Endothelial cell of umbilical vein (primary cell): ENCODE data around the gene KPNA2. TPM values are rescaled to one million over a fixed set of nuclear protein-coding genes. Genes with fewer than 3 reads are reported as not detected.
"Not testable (repeated sequence)": the region's sequence is repeated elsewhere in the genome, so short reads cannot be mapped to it uniquely, and the experiment has no call there.

Source experiments
- BruUV-seq: library from RNA; stranded (reverse); fragments of 400-500 nt; replicated peaks from 2 replicates; lab custom pipeline; 2021; lab: Mats Ljungman, UMichigan
- CTCF ChIA-PET: fragments of 300-600, 350-600 bp; sonication (Branson Sonifier 250); formaldehyde crosslinking; loops from one replicate; lab custom pipeline; 2021; ENCODE audit warnings: antibody characterized with exemption, inconsistent platforms; lab: Charles Lee
- POLR2A ChIA-PET: fragments of 300-600, 350-600 bp; sonication (Branson Sonifier 250); formaldehyde crosslinking; loops from one replicate; lab custom pipeline; 2021; ENCODE audit warnings: antibody characterized with exemption, inconsistent platforms; lab: Charles Lee
- DNase-seq: peaks from one replicate; pipeline ENCODE4 v3.0.0-alpha.2; 2011; ENCODE audit warnings: low read depth, low spot score
- FAIRE-seq: peaks from 2 replicates; lab custom pipeline; 2011; peaks lifted over from hg19 to GRCh38; lab: Jason Lieb, UNC
- H2AFZ ChIP-seq: 2 replicates; pipeline ENCODE4 v1.6.0; 2012; ENCODE audit warnings: low read depth, low read length, control low read depth, inconsistent platforms
- H3K27ac ChIP-seq: 2 replicates; pipeline ENCODE4 v1.5.1; 2011; ENCODE audit warnings: low read depth, mild to moderate bottlenecking, control low read depth, low read length, moderate library complexity; ENCODE audit not compliant: insufficient read depth
- H3K27me3 ChIP-seq, 2 experiments: 2 replicates each; pipeline versions ENCODE4 v1.6.0 to v1.6.1; 2011; ENCODE audit warnings: low read length in 2 of 2, mixed read lengths in 1 of 2; ENCODE audit not compliant: control insufficient read depth in 2 of 2, insufficient read depth in 2 of 2
- H3K36me3 ChIP-seq, 2 experiments: 2 replicates in 1 of 2; 3 replicates in 1 of 2; pipeline ENCODE4 v1.5.1; 2011; ENCODE audit warnings: low read length in 2 of 2, mild to moderate bottlenecking in 1 of 2, moderate library complexity in 1 of 2; ENCODE audit not compliant: control insufficient read depth in 2 of 2, insufficient read depth in 2 of 2; ENCODE audit errors: extremely low read depth in 1 of 2
- H3K4me1 ChIP-seq: 3 replicates; pipeline ENCODE4 v1.5.1; 2011; ENCODE audit warnings: mild to moderate bottlenecking, low read length; ENCODE audit not compliant: control insufficient read depth, insufficient read depth; ENCODE audit errors: extremely low read depth
- H3K4me2 ChIP-seq: 2 replicates; pipeline ENCODE4 v1.6.1; 2011; ENCODE audit warnings: low read length, control low read depth, mixed read lengths; ENCODE audit not compliant: insufficient read depth
- H3K4me3 ChIP-seq, 3 experiments: fragments of 200-600 bp in 1 of 3; sonication (generic), shearing (Covaris generic) in 1 of 3; replicated peaks in 1 of 3; 2 replicates each; pipeline ENCODE4 v1.5.1; 2011 to 2016; ENCODE audit warnings: control low read depth in 3 of 3, low read length in 3 of 3, mild to moderate bottlenecking in 2 of 3, inconsistent platforms in 1 of 3, low read depth in 1 of 3, moderate library complexity in 1 of 3; ENCODE audit not compliant: insufficient read depth in 1 of 3
- H3K79me2 ChIP-seq: 2 replicates; pipeline ENCODE4 v1.6.0; 2012; ENCODE audit warnings: low read length, inconsistent platforms; ENCODE audit not compliant: control insufficient read depth, insufficient read depth
- H3K9ac ChIP-seq: replicated peaks from 2 replicates; pipeline ENCODE3; 2011; ENCODE audit warnings: low read length, control low read depth; ENCODE audit not compliant: insufficient read depth; ENCODE audit errors: extremely low read depth
- H3K9me1 ChIP-seq: replicated peaks from 3 replicates; pipeline ENCODE4 v1.6.0; 2011; ENCODE audit warnings: mild to moderate bottlenecking, low read length; ENCODE audit not compliant: control insufficient read depth, insufficient read depth; ENCODE audit errors: extremely low read depth
- H3K9me3 ChIP-seq: replicated peaks from 2 replicates; pipeline ENCODE4 v1.5.1; 2012; ENCODE audit warnings: low read length, inconsistent platforms; ENCODE audit not compliant: control insufficient read depth, insufficient read depth
- H4K20me1 ChIP-seq: replicated peaks from 2 replicates; pipeline ENCODE3; 2011; ENCODE audit warnings: mild to moderate bottlenecking, low read length; ENCODE audit not compliant: control insufficient read depth, insufficient read depth; ENCODE audit errors: extremely low read depth
- EZH2 ChIP-seq: IDR thresholded peaks from 2 replicates; pipeline ENCODE4 v1.6.1; 2012; ENCODE audit warnings: borderline replicate concordance, low read depth, mild to moderate bottlenecking, moderate library complexity, low read length, inconsistent platforms; ENCODE audit not compliant: severe bottlenecking
- FOS ChIP-seq: IDR thresholded peaks from 2 replicates; pipeline ENCODE4 v1.6.1; 2011; ENCODE audit warnings: mild to moderate bottlenecking, low read length, moderate library complexity, borderline replicate concordance; ENCODE audit not compliant: insufficient read depth
- GATA2 ChIP-seq: IDR thresholded peaks from 2 replicates; pipeline ENCODE4 v1.7.0; 2011; ENCODE audit warnings: low read depth, mild to moderate bottlenecking, moderate library complexity, mixed read lengths, low read length; ENCODE audit not compliant: insufficient read length, insufficient read depth
- dilution Hi-C: fragments of 300-500 bp; cut with MboI; formaldehyde crosslinking; loops from one replicate; pipeline ENCODE4 v1.15.0; 2019; ENCODE audit warnings: low sequenced_read_pairs; ENCODE audit not compliant: extremely low pct_ligation_motif_present
- intact Hi-C: fragments of 100-400 bp; cut with micrococcal nuclease; formaldehyde crosslinking; loops from one replicate; pipeline ENCODE4 v1.10.0; 2022
- polyA plus RNA-seq, 4 experiments: library from polyadenylated mRNA; depleted of rRNA in 3 of 4; stranded (reverse) in 3 of 4; unstranded in 1 of 4; fragments of >200 nt; gene quantifications; 2 replicates each; pipeline versions ENCODE4 v1.2.1 to v1.2.3, GENCODE V29; 2011 to 2012; ENCODE audit warnings: missing spikeins in 1 of 4
- total RNA-seq: library from RNA; stranded (reverse); gene quantifications from 2 replicates; pipeline ENCODE4 v1.2.3, GENCODE V29; 2021
- TF ChIP-seq, protein P1 (sequence below), 2 donors: IDR thresholded peaks; 1 replicate in 1 of 2; 2 replicates in 1 of 2; pipeline ENCODE4 v1.5.1; 2011; ENCODE audit warnings: low read length in 2 of 2, mild to moderate bottlenecking in 2 of 2, moderate library complexity in 2 of 2, control low read depth in 1 of 2, inconsistent platforms in 1 of 2, low read depth in 1 of 2; ENCODE audit not compliant: insufficient read depth in 1 of 2; ENCODE audit errors: extremely low read depth in 1 of 2
- TF ChIP-seq, protein P2 (sequence below): IDR thresholded peaks from 2 replicates; pipeline ENCODE4 v1.6.1; 2011; ENCODE audit not compliant: insufficient read depth, insufficient read length

The KPNA2 gene
- total and polyA plus RNA-seq, 2 donors (not counting 3 experiments of a cell fraction or from before 2014, with no cell fraction given), result 252 to 382 TPM

DNA sequence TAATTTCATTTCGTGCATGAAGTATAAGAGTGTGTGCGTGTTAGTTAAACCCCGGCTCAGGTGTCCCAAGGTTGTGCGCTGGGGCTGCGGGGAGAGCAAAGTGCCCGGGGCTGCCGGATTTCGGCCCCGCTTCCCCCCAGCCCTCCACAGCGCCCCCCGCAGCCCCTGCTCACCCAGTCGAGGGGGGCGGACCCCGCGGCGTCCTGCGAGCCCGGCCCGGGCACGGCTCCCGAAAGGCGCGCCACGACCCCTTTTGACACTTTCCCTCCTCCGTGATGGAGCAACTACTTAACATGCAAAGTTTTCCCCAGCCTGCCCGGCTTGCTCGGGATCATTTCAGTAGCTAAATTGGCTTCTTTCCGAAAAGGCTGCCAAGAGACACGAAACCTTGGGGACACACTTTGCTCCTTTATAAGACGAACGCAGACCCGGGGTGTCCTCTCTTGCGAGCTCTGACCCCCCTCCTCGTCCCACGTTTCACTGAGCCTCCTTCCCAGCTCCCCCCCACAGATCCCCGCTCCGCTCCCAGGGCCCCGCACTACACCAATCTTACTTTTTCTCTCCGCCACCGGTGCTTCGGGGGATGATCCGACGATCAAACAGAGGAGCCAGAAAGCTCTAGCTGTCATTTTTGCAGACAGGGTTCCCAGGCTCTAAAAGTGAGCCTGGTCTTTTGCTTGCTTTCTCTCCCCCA is 39.8 kb upstream of the KPNA2 start:
- no peaks in the 10 kb centered on the region for H4K20me1 ChIP-seq
- H3K4me2 ChIP-seq, result peak overlapping the region; percentile 64
- no peaks in the 10 kb centered on the region for H3K27me3 ChIP-seq
- BruUV-seq, result no TSS peak
- H3K4me1 ChIP-seq, result peaks cover 19% of the 10 kb centered on the region
- peak overlapping the region; percentile 42 to 72 (median 63) for H3K4me3 ChIP-seq
- H3K9me1 ChIP-seq, result no peaks in the 10 kb centered on the region
- H3K79me2 ChIP-seq, result no peaks in the 10 kb centered on the region
- H3K36me3 ChIP-seq, result peaks cover 0 to 4% of the 10 kb centered on the region in 2 experiments
- peak overlapping the region; percentile 81 for H3K9ac ChIP-seq
- intact Hi-C loops, result loop anchor here (1.0 kb wide), 4 partner anchors 16 to 58 kb away; partner anchors contain the start of gene KPNA2
- POLR2A ChIA-PET, result interaction anchor here (1.1 kb wide), 1 partner anchor 40 kb away, joined by 4 read pairs; the partner anchor contains the start of gene KPNA2
- TF ChIP-seq, protein P1, sequence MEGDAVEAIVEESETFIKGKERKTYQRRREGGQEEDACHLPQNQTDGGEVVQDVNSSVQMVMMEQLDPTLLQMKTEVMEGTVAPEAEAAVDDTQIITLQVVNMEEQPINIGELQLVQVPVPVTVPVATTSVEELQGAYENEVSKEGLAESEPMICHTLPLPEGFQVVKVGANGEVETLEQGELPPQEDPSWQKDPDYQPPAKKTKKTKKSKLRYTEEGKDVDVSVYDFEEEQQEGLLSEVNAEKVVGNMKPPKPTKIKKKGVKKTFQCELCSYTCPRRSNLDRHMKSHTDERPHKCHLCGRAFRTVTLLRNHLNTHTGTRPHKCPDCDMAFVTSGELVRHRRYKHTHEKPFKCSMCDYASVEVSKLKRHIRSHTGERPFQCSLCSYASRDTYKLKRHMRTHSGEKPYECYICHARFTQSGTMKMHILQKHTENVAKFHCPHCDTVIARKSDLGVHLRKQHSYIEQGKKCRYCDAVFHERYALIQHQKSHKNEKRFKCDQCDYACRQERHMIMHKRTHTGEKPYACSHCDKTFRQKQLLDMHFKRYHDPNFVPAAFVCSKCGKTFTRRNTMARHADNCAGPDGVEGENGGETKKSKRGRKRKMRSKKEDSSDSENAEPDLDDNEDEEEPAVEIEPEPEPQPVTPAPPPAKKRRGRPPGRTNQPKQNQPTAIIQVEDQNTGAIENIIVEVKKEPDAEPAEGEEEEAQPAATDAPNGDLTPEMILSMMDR (IDR thresholded peaks at IDR 0.05; ENCODE audit: extremely low read depth in 1 of 2, insufficient read depth in 1 of 2, low read depth in 1 of 2, low read length in 2 of 2), result peak in 1 of 2 donors; percentile 12
- TF ChIP-seq, protein P2, sequence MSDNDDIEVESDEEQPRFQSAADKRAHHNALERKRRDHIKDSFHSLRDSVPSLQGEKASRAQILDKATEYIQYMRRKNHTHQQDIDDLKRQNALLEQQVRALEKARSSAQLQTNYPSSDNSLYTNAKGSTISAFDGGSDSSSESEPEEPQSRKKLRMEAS, result no peak
- TF ChIP-seq EZH2, result no peak
- TF ChIP-seq FOS, result no peak
- TF ChIP-seq GATA2, result no peak
- H3K9me3 ChIP-seq, result no peaks in the 10 kb centered on the region
- CTCF ChIA-PET, result interaction anchor here (0.6 to 3.9 kb wide), 5 partner anchors 10 to 53 kb away, joined by 3 to 13 read pairs (median 3); no protein-coding TSS in a partner anchor
- dilution Hi-C loops, result no loop called here
- peak overlapping the region; percentile 93 for H2AFZ ChIP-seq
- FAIRE-seq (peak; percentile 67), DNase-seq (no peak)
- H3K27ac ChIP-seq, result peak overlapping the region; percentile 62

DNA sequence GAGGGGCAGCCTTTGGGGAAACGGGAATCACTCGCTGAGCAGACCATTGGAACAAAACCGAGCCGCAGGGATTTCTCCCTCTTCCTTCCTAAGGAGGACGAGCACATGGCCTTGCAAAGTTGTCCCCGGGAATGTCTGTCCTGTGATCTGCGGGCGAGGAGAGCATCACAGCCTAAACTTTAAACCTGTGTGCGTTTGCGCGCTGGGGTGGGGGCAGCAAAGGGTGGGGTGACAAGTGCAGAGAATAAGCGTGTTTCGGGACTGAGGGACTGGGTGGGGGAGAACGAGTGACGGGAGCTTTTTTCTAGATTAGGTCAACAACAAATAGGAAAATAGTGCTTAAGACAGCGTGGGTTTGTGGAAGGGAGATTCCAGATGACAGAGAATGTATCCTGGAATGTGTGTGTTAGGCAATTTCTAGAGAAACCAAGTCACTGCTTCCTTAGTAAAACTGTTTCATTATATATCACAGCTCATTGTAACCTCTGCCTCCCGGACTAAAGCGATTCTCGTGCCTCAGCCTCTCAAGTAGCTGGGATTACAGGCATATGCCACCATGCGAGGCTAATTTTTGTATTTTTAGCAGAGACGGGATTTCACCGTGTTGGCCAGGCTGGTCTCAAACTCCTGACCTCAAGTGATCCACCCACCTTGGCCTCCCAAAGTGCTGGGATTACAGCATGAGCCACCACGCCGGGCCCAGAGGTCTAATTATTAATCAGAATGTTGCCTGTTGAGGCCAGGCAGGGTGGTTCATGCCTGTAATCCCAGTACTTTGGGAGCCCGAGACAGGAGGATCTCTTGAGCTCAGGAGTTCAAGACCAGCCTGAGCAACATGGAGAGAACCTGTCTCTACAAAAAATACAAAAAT is 39.0 kb upstream of the KPNA2 start, which contains the start of gene C17orf58:
Gene C17orf58 (minus strand): TSS at position 169 of the 871 bp plus-strand sequence. CDS start 271 bp downstream, outside the sequence.
- H3K9me1 ChIP-seq, H3K36me3 ChIP-seq, dilution Hi-C loops, intact Hi-C loops, POLR2A ChIA-PET, FAIRE-seq, H3K79me2 ChIP-seq, BruUV-seq, H3K9me3 ChIP-seq, H3K27me3 ChIP-seq, H4K20me1 ChIP-seq: not testable (repeated sequence)
- DNase-seq, result peak; percentile 62
- Histone ChIP-seq H3K4me3 (peak within 1 kb of the TSS; percentile 42 to 72 (median 63)), H3K4me2 (peak within 1 kb of the TSS; percentile 64), H2AFZ (peak within 1 kb of the TSS; percentile 93), H3K27ac (peak within 1 kb of the TSS; percentile 62), H3K4me1 (peaks cover 19% of the 10 kb centered on the region), H3K9ac (peak within 1 kb of the TSS; percentile 81)
- CTCF ChIA-PET, result interaction anchor here (0.7 to 3.9 kb wide), 3 partner anchors 15 to 54 kb away, joined by 3 to 13 read pairs (median 11); no protein-coding TSS in a partner anchor
